BLaER1 treated with 17β-estradiol and CSF1 and Interleukin-3, amounts not matched to agents 10 nM and 100 nM (cell line): ENCODE measurements around the gene TNRC6A.
"Not testable (repeated sequence)": the region's sequence is repeated elsewhere in the genome, so short reads cannot be mapped to it uniquely, and the experiment has no call there.

Experiments used
- H3K27ac ChIP-seq, 11 experiments: shearing (Covaris generic); formaldehyde crosslinking; 2 replicates each; pipeline ENCODE4 v1.8.1; 2022
- H3K27me3 ChIP-seq, 11 experiments: shearing (Covaris generic); formaldehyde crosslinking; 2 replicates each; pipeline ENCODE4 v1.8.1; 2022
- H3K36me3 ChIP-seq, 11 experiments: shearing (Covaris generic); formaldehyde crosslinking; 2 replicates each; pipeline ENCODE4 v1.8.1; 2022
- H3K4me1 ChIP-seq, 10 experiments: shearing (Covaris generic); formaldehyde crosslinking; 2 replicates each; pipeline ENCODE4 v1.8.1; 2022
- H3K4me2 ChIP-seq, 11 experiments: shearing (Covaris generic); formaldehyde crosslinking; 2 replicates each; pipeline ENCODE4 v1.8.1; 2022
- H3K4me3 ChIP-seq, 10 experiments: shearing (Covaris generic); formaldehyde crosslinking; 2 replicates each; pipeline ENCODE4 v1.8.1; 2022
- H3K9ac ChIP-seq, 11 experiments: shearing (Covaris generic); formaldehyde crosslinking; 2 replicates each; pipeline ENCODE4 v1.8.1; 2022
- H3K9me3 ChIP-seq, 11 experiments: shearing (Covaris generic); formaldehyde crosslinking; replicated peaks in 1 of 11; 2 replicates each; pipeline ENCODE4 v1.8.1; 2022
- H4K20me1 ChIP-seq, 11 experiments: shearing (Covaris generic); formaldehyde crosslinking; 2 replicates each; pipeline ENCODE4 v1.8.1; 2022
- Cebpa-rat ChIP-seq, 11 experiments: shearing (Covaris generic); IDR thresholded peaks; 2 replicates each; pipeline ENCODE4 v1.8.1; 2022

The TNRC6A gene

DNA sequence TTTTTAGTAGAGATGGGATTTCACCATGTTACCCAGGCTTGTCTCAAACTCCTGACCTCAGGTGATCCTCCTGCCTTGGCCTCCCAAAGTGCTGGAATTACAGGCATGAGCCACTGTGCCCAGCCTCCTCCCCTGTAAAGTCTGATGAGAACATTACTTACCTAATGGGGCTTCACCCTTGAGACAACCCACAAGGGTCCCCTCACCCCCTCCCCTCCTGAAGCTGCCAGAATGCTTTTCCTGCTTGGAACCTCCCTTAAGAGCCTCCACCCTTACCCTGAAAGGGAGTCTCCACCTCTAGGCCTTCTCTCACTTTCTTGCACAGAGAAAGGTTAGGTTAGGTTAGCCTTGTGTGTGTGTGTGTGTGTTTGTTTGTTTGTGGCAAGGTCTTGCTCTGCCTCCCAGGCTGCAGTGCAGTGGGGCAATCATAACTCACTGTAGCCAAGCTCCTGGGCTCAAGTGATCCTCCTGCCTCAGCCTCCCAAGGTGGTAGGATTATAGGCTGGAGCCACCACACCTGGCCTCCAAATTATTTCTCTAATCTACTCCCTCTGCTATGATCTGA is 125.2 kb downstream of the TNRC6A start:
- H3K27ac ChIP-seq: no peak overlapping the region
- H3K36me3 ChIP-seq: no peaks in the 10 kb centered on the region
- no peaks in the 10 kb centered on the region for H3K9me3 ChIP-seq
- H3K4me2 ChIP-seq: no peak overlapping the region
- no peak overlapping the region for H3K4me3 ChIP-seq
- no peak for TF ChIP-seq Cebpa-rat (IDR thresholded peaks at IDR 0.05)
- H3K27me3 ChIP-seq: no peaks in the 10 kb centered on the region
- H3K4me1 ChIP-seq: no peaks in the 10 kb centered on the region
- peaks cover 0 to 7% (median 0%) of the 10 kb centered on the region in 11 experiments; a peak in 3 of 22 replicates for H4K20me1 ChIP-seq
- H3K9ac ChIP-seq: no peak overlapping the region

DNA sequence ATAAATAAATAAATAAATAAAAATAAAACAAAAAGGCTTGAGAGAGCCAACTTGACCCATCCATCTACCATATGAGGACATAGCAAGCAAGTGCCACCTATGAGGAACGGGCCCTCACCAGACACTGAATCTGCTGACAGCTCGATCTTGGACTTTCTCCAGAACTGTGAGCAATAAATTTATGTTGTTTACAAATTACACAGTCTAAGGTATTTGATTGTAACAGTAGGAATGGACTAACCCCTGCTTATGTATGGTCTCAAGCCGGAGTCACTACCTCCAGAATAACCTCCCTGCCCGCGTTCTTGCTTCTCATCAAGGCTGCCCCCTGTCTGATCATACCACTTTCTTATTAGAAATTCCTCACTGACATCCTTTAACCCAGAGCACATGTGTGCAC is 126.2 kb downstream of the TNRC6A start:
- peaks cover 0 to 7% (median 0%) of the 10 kb centered on the region in 11 experiments; a peak in 3 of 22 replicates for H4K20me1 ChIP-seq
- H3K36me3 ChIP-seq: no peaks in the 10 kb centered on the region
- no peak overlapping the region for H3K4me3 ChIP-seq
- H3K4me1 ChIP-seq: no peaks in the 10 kb centered on the region
- TF ChIP-seq Cebpa-rat (IDR thresholded peaks at IDR 0.05): no peak
- no peaks in the 10 kb centered on the region for H3K27me3 ChIP-seq
- no peaks in the 10 kb centered on the region for H3K9me3 ChIP-seq
- no peak overlapping the region for H3K9ac ChIP-seq
- H3K27ac ChIP-seq: no peak overlapping the region
- H3K4me2 ChIP-seq: no peak overlapping the region

DNA sequence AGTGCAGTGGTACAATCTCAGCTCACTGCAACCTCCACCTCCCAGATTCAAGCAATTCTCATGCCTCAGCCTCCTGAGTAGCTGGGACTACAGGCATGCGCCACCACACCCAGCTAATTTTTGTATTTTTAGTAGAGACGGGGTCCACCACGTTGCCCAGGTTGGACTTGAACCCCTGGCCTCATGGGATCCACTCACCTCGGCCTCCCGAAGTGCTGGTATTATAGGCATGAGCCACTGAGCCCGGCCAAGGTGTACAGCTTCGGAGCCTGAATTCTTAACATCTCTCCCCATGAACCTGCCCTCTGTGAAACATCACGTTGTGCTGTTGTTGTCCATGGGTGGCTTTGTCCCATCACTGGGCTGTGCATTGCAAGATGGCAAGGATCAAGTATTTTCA is 127.4 kb downstream of the TNRC6A start:
- H4K20me1 ChIP-seq, H3K36me3 ChIP-seq, H3K4me2 ChIP-seq, H3K27ac ChIP-seq, H3K9ac ChIP-seq, H3K4me3 ChIP-seq, H3K4me1 ChIP-seq, H3K27me3 ChIP-seq, H3K9me3 ChIP-seq: not testable (repeated sequence)

DNA sequence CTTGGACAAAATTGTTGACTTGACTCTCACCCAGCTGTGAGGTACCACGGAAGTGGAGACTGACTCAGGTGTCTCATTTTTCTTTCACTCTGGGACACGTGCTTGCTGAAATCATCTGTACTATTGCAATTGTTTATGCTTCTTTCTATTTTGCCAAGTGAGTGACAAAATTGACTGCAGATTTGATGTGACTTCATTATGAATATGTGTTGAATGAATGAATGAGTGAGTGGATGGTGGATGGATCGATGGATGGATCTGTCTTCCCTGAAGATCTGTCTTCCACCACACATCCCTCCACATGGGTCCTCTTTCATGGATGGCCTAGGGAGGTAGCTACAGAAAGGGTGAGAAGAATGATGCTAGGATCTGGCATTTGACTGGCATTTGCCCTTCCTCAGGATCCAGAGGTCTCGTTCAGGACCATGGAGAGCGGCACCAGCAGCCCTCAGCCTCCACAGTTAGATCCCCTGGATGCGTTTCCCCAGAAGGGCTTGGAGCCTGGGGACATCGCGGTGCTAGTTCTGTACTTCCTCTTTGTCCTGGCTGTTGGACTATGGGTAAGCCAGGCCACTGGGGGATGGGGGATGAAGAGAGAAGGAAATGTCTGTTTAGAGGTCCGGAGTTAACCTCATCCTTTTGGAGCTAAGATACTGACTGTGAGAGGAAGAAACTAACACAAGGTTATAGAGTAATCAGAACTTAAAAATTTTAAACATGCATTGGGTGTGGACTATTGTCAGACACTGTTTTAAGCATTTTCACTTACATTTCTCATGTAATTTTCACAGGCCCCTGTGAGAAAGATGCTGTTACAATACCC is 129.0 kb downstream of the TNRC6A start:
- peaks cover 0 to 3% (median 0%) of the 10 kb centered on the region in 11 experiments; a peak in 3 of 22 replicates for H4K20me1 ChIP-seq

DNA sequence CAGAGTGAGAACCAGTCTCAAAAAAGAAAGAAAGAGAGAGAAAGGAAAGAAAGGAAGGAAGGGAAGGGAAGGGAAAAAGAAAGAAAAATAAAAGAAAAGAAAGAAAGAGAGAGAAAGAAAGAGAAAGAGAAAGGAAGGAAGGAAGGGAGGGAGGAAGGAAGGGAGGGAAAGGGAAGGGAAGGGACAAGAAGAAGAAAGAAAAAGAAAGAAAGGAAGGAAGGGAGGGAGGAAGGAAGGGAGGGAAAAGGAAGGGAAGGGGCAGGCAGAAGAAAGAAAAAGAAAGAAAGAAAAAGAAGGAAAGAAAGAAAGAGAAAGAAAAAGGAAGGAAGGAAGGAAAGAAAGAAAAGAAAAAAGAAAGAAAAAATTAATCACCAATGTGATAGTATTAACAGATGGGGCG is 132.0 kb downstream of the TNRC6A start:
- H3K4me1 ChIP-seq: no peaks in the 10 kb centered on the region
- H3K4me3 ChIP-seq: no peak overlapping the region
- H3K27me3 ChIP-seq: no peaks in the 10 kb centered on the region
- H3K36me3 ChIP-seq: no peaks in the 10 kb centered on the region
- H4K20me1 ChIP-seq: 0 out of 22 replicates have a peak, but pooled peaks cover 0 to 3% (median 0%) of the 10 kb centered on the region in 11 experiments
- no peak overlapping the region for H3K9ac ChIP-seq
- no peak overlapping the region for H3K27ac ChIP-seq
- peaks cover 7 to 15% (median 11%) of the 10 kb centered on the region in 11 experiments; a peak in 21 of 22 replicates for H3K9me3 ChIP-seq
- TF ChIP-seq Cebpa-rat (IDR thresholded peaks at IDR 0.05): no peak
- no peak overlapping the region for H3K4me2 ChIP-seq

More for the DNA sequence above, 129.0 kb downstream of the TNRC6A start:
- no peak overlapping the region for H3K9ac ChIP-seq
- no peaks in the 10 kb centered on the region for H3K36me3 ChIP-seq
- no peak overlapping the region for H3K27ac ChIP-seq
- H3K4me1 ChIP-seq: no peaks in the 10 kb centered on the region
- no peak for TF ChIP-seq Cebpa-rat (IDR thresholded peaks at IDR 0.05)
- H3K4me2 ChIP-seq: no peak overlapping the region
- no peaks in the 10 kb centered on the region for H3K27me3 ChIP-seq
- no peak overlapping the region for H3K4me3 ChIP-seq
- peaks cover 0 to 3% (median 0%) of the 10 kb centered on the region in 11 experiments; a peak in 6 of 22 replicates for H3K9me3 ChIP-seq

DNA sequence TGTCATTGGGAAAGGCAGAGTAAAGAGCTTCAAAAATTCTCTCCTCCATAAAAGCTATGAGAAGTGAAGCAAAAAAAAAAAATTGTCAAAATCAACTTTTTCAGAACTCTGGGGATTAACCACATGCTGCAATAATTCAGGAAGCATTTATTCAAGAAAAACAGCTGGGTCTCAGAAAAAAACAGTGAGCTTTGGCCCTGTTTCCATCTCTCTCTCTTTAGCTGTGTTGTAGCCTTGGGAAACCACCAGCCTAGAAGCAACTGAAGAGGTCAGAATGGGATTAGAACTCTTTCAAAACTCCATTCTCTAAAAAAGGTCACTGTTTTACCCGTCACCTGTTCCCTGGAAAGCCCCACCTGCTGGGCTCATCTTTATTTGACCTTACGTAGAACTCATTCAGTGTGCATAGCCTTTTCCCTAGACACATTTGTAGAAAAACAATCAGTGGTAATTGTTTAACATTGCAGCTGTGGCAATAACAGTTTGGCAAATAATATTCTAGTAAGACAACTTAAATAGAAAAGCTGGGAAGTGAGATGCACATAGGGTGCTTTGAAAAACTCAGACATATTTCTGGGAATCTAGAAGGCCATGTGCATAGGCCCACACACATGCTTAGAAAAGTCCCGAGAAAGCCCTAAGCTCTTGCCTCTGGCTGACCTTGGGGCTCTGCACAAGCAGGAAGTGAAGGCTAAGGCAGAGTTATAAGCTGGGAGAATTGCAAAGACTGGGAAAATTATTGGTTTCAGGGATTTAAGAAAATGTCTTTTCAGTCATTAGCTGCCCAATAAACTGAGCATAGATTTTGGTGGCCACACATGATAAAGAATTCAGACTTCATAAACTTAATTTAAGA is 134.4 kb downstream of the TNRC6A start:
- Histone ChIP-seq H4K20me1 (no peaks in the 10 kb centered on the region), H3K9ac (no peak overlapping the region), H3K27me3 (no peaks in the 10 kb centered on the region), H3K4me1 (no peaks in the 10 kb centered on the region), H3K4me3 (no peak overlapping the region), H3K9me3 (peaks cover 7 to 15% (median 11%) of the 10 kb centered on the region in 11 experiments; a peak in 21 of 22 replicates), H3K36me3 (no peaks in the 10 kb centered on the region), H3K4me2 (no peak overlapping the region), H3K27ac (no peak overlapping the region)
- TF ChIP-seq Cebpa-rat (IDR thresholded peaks at IDR 0.05): no peak

DNA sequence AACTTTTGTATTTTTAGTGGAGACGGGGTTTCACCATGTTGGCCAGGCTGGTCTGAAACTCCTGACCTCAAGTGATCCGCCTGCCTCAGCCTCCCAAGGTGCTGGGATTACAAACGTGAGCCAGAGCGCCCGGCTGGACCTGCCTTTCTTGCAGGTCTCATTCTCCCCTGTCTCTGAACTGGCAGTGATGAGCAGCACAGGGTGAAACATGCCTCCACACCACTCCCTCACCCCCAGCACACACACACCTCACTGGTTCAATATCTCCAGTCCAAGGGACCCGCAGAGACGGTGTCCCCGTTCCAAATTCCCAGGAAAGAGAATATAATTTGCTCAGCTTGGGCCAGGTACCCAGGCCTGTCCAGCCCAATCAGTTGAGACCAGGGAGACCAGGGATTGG is 139.6 kb downstream of the TNRC6A start:
- H4K20me1 ChIP-seq: no peaks in the 10 kb centered on the region
- no peaks in the 10 kb centered on the region for H3K27me3 ChIP-seq
- H3K27ac ChIP-seq: no peak overlapping the region
- no peaks in the 10 kb centered on the region for H3K36me3 ChIP-seq
- peaks cover 4 to 8% (median 5%) of the 10 kb centered on the region in 11 experiments; a peak in 20 of 22 replicates for H3K9me3 ChIP-seq
- peaks cover 0 to 4% (median 0%) of the 10 kb centered on the region in 10 experiments; a peak in 2 of 20 replicates for H3K4me1 ChIP-seq
- no peak overlapping the region for H3K9ac ChIP-seq
- H3K4me3 ChIP-seq: no peak overlapping the region
- TF ChIP-seq Cebpa-rat (IDR thresholded peaks at IDR 0.05): no peak
- no peak overlapping the region for H3K4me2 ChIP-seq

DNA sequence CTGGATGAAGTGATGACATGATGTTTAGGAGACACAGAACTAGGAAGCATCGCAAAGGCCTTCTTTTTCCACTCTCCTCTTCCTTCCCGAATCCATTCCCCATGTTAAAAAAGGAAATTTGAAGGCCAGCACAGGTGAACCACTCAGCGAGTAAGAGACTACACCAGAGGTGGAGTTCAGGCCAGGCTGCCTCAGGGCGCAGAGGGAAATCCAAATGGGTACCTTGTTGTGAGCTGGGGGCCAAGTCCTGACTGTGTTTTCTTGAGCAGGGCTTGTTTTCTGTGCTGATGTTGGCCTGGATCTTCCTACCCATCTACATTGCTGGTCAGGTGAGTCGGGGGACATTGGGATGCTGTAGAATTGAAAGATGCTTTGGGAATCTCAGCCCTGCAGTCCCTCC is 142.4 kb downstream of the TNRC6A start:
- H3K4me2 ChIP-seq: no peak overlapping the region
- H3K9me3 ChIP-seq: no peaks in the 10 kb centered on the region
- H3K36me3 ChIP-seq: no peaks in the 10 kb centered on the region
- H3K27me3 ChIP-seq: no peaks in the 10 kb centered on the region
- H3K27ac ChIP-seq: no peak overlapping the region
- H3K4me1 ChIP-seq: peaks cover 0 to 4% (median 0%) of the 10 kb centered on the region in 10 experiments; a peak in 2 of 20 replicates
- TF ChIP-seq Cebpa-rat (IDR thresholded peaks at IDR 0.05): no peak
- H3K4me3 ChIP-seq: no peak overlapping the region
- H3K9ac ChIP-seq: no peak overlapping the region
- H4K20me1 ChIP-seq: no peaks in the 10 kb centered on the region; a peak in 1 of 22 replicates

DNA sequence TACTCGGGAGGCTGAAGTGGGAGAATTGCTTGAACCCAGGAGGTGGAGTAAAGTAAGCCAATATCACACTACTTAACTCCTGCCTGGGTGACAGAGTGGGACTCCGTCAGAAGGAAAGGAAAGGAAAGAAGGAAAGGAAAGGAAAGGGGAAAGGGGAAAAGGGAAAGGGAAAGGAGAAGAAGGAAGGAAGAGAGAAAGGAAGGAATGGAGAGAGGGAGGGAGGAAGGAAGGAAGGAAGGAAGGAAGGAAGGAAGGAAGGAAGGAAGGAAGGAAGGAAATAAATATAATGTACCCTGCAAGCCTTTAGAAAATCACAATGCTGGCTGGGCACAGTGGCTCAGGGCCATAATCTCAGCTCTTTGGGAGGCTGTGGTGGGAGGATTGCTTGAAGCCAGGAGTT is 143.6 kb downstream of the TNRC6A start:
- H3K4me1 ChIP-seq: peaks cover 0 to 4% (median 0%) of the 10 kb centered on the region in 10 experiments; a peak in 2 of 20 replicates
- H3K36me3 ChIP-seq: no peaks in the 10 kb centered on the region
- H3K4me2 ChIP-seq: no peak overlapping the region
- no peak for TF ChIP-seq Cebpa-rat (IDR thresholded peaks at IDR 0.05)
- no peaks in the 10 kb centered on the region for H3K9me3 ChIP-seq
- no peaks in the 10 kb centered on the region; a peak in 1 of 22 replicates for H4K20me1 ChIP-seq
- H3K9ac ChIP-seq: no peak overlapping the region
- no peak overlapping the region for H3K27ac ChIP-seq
- H3K27me3 ChIP-seq: no peaks in the 10 kb centered on the region
- H3K4me3 ChIP-seq: no peak overlapping the region
